Measurements from ENCODE around the gene SEMA3A. TPM values are rescaled to one million over a fixed set of nuclear protein-coding genes. Genes with fewer than 3 reads are reported as not detected.

Gene SEMA3A
- total and polyA plus RNA-seq, 7 donors = 0.05 to 0.79 (median 0.32) TPM

GRCh38 chr7:83957333-83957732 lies 237.3 kb downstream of the SEMA3A start:
- DNase-seq (no peak), ATAC-seq (no peak)
- no peaks in the 10 kb centered on the region for H3K9me3 ChIP-seq
- no peaks in the 10 kb centered on the region for H3K4me1 ChIP-seq
- intact Hi-C loops (cut with DNase I) = no loop called here
- no peaks in the 10 kb centered on the region for H3K36me3 ChIP-seq (ENCODE audit: insufficient read depth in 1 of 2, low read depth in 1 of 2)
- 61 to 63% (median 63%) methylated on average over 3 of the region's 3 CpGs for WGBS, 3 donors
- no peak overlapping the region for H3K27ac ChIP-seq
- no peak overlapping the region for H3K4me3 ChIP-seq
- TF ChIP-seq CTCF (IDR thresholded peaks at IDR 0.05) = no peak
- no peaks in the 10 kb centered on the region for H3K27me3 ChIP-seq (ENCODE audit: insufficient read depth in 3 of 3, low read length in 2 of 3)

GRCh38 chr7:83956104-83956503 lies 238.5 kb downstream of the SEMA3A start:
- no peaks in the 10 kb centered on the region for H3K9me3 ChIP-seq
- intact Hi-C loops (cut with DNase I) = no loop called here
- H3K27ac ChIP-seq = no peak overlapping the region
- no peak for TF ChIP-seq CTCF (IDR thresholded peaks at IDR 0.05)
- no peak overlapping the region for H3K4me3 ChIP-seq
- WGBS, 3 donors = 68 to 72% (median 70%) methylated on average over 2 of the region's 2 CpGs
- ATAC-seq (no peak), DNase-seq (no peak)
- H3K36me3 ChIP-seq (ENCODE audit: insufficient read depth in 1 of 2, low read depth in 1 of 2) = no peaks in the 10 kb centered on the region
- no peaks in the 10 kb centered on the region for H3K4me1 ChIP-seq
- H3K27me3 ChIP-seq (ENCODE audit: insufficient read depth in 3 of 3, low read length in 2 of 3) = no peaks in the 10 kb centered on the region

GRCh38 chr7:83952236-83952635 lies 242.4 kb downstream of the SEMA3A start:
- H3K27ac ChIP-seq = no peak overlapping the region
- no peaks in the 10 kb centered on the region for H3K4me1 ChIP-seq
- H3K9me3 ChIP-seq = no peaks in the 10 kb centered on the region
- intact Hi-C loops (cut with DNase I) = no loop called here
- no peaks in the 10 kb centered on the region for H3K27me3 ChIP-seq (ENCODE audit: insufficient read depth in 3 of 3, low read length in 2 of 3)
- DNase-seq (no peak), ATAC-seq (no peak)
- no peak overlapping the region for H3K4me3 ChIP-seq
- no peaks in the 10 kb centered on the region for H3K36me3 ChIP-seq (ENCODE audit: insufficient read depth in 1 of 2, low read depth in 1 of 2)
- TF ChIP-seq CTCF (IDR thresholded peaks at IDR 0.05) = no peak
- 81 to 88% (median 86%) methylated on average over 2 of the region's 2 CpGs for whole genome bisulfite sequencing, 3 donors

- Histone ChIP-seq H3K27ac (no peak overlapping the region), H3K27me3 (ENCODE audit: insufficient read depth in 3 of 3, low read length in 2 of 3) (no peaks in the 10 kb centered on the region), H3K9me3 (no peaks in the 10 kb centered on the region), H3K4me3 (no peak overlapping the region), H3K36me3 (ENCODE audit: insufficient read depth in 1 of 2, low read depth in 1 of 2) (no peaks in the 10 kb centered on the region), H3K4me1 (no peaks in the 10 kb centered on the region)
- 65 to 84% (median 71%) methylated on average over 2 of the region's 2 CpGs for WGBS, 3 donors
- no peak for TF ChIP-seq CTCF (IDR thresholded peaks at IDR 0.05)
- intact Hi-C loops (cut with DNase I) = no loop called here
- no peak for ATAC-seq
- DNase-seq = no peak
Observed at GRCh38 chr7:83947260-83947659, 247.3 kb downstream of the SEMA3A start.

GRCh38 chr7:83946801-83947200 lies 247.8 kb downstream of the SEMA3A start:
- WGBS, 3 donors = 89 to 97% (median 90%) methylated on average over 3 of the region's 3 CpGs
- Histone ChIP-seq H3K4me1 (no peaks in the 10 kb centered on the region), H3K9me3 (no peaks in the 10 kb centered on the region), H3K4me3 (no peak overlapping the region), H3K27me3 (ENCODE audit: insufficient read depth in 3 of 3, low read length in 2 of 3) (no peaks in the 10 kb centered on the region), H3K36me3 (ENCODE audit: insufficient read depth in 1 of 2, low read depth in 1 of 2) (no peaks in the 10 kb centered on the region), H3K27ac (no peak overlapping the region)
- no peak for TF ChIP-seq CTCF (IDR thresholded peaks at IDR 0.05)
- intact Hi-C loops (cut with DNase I) = no loop called here
- ATAC-seq (no peak), DNase-seq (no peak)

Measured in psoas muscle (tissue), 8 donors.